Endodermal cell (in vitro differentiated cells): ENCODE measurements around the gene SLC24A3. TPM values are rescaled to one million over a fixed set of nuclear protein-coding genes. Genes with fewer than 3 reads are reported as not detected.

Source experiments
- DNase-seq: peaks from one replicate; pipeline ENCODE4 v3.0.0-alpha.2; 2017
- H3K27ac ChIP-seq: 2 replicates; pipeline ENCODE4 v1.5.1; 2013; ENCODE audit warnings: mild to moderate bottlenecking, low read depth, low read length, moderate library complexity
- H3K27me3 ChIP-seq: 2 replicates; pipeline ENCODE4 v1.6.1; 2013; ENCODE audit warnings: mild to moderate bottlenecking, low read length, moderate library complexity; ENCODE audit not compliant: insufficient read depth, control insufficient read depth, poor library complexity, severe bottlenecking
- H3K36me3 ChIP-seq: 2 replicates; pipeline ENCODE4 v1.7.0; 2013; ENCODE audit warnings: mild to moderate bottlenecking, low read length, moderate library complexity; ENCODE audit not compliant: control insufficient read depth, insufficient read depth
- H3K4me1 ChIP-seq: one replicate; pipeline ENCODE4 v1.7.0; 2013; ENCODE audit warnings: low read length; ENCODE audit not compliant: control insufficient read depth, insufficient read depth
- H3K4me3 ChIP-seq: 2 replicates; pipeline ENCODE4 v1.5.1; 2013; ENCODE audit warnings: mild to moderate bottlenecking, low read length, moderate library complexity
- H3K9ac ChIP-seq: 2 replicates; pipeline ENCODE4 v1.6.1; 2013; ENCODE audit warnings: mild to moderate bottlenecking, low read length, moderate library complexity; ENCODE audit not compliant: poor library complexity, severe bottlenecking; ENCODE audit errors: extremely low read depth
- H3K9me3 ChIP-seq: 2 replicates; pipeline ENCODE4 v1.6.1; 2013; ENCODE audit warnings: mild to moderate bottlenecking, low read length, moderate library complexity; ENCODE audit not compliant: control insufficient read depth
- H3K27ac Mint-ChIP-seq: 2 replicates; pipeline ENCODE4 v1.8.0; 2020; ENCODE audit warnings: mixed read lengths
- H3K27me3 Mint-ChIP-seq: 2 replicates; pipeline ENCODE4 v1.8.0; 2021; ENCODE audit warnings: mild to moderate bottlenecking, mixed read lengths; ENCODE audit not compliant: insufficient read depth
- H3K36me3 Mint-ChIP-seq: 2 replicates; pipeline ENCODE4 v1.8.0; 2020; ENCODE audit warnings: low read depth, mixed read lengths
- H3K4me1 Mint-ChIP-seq: 2 replicates; pipeline ENCODE4 v1.8.0; 2020; ENCODE audit warnings: mixed read lengths
- H3K4me3 Mint-ChIP-seq: 2 replicates; pipeline ENCODE4 v1.8.0; 2020; ENCODE audit warnings: mild to moderate bottlenecking, moderate library complexity, mixed read lengths
- H3K9me3 Mint-ChIP-seq: 2 replicates; pipeline ENCODE4 v1.8.0; 2020; ENCODE audit warnings: mild to moderate bottlenecking, mixed read lengths
- WGBS, 2 experiments: methylation state at CpG; one replicate each; pipeline versions ENCODE4 v1.1.5 to v1.1.7; 2013; ENCODE audit warnings: missing lambda C conversion rate in 2 of 2, mixed read lengths in 1 of 2; ENCODE audit not compliant: insufficient coverage in 1 of 2, insufficient read length in 1 of 2; 5-methylcytosine and 5-hydroxymethylcytosine counted together
- total RNA-seq, 2 donors: library from RNA; stranded (reverse); fragmentation: NEBNext Ultra II Directional in 1 of 2; extraction: Animal tissue kit (Norgen Biotek cat#: 25700) in 1 of 2; gene quantifications; 2 replicates in 1 of 2; 3 replicates in 1 of 2; pipeline ENCODE4 v1.2.1, GENCODE V29; 2021
- TF ChIP-seq, protein P1 (sequence below): fragments of 200-600 bp; sonication (generic); conservative IDR thresholded peaks from 2 replicates; pipeline ENCODE4 v1.5.0; 2021; ENCODE audit warnings: antibody characterized with exemption, mild to moderate bottlenecking

The SLC24A3 gene
- total RNA-seq, 2 donors from 2014 or later: 1.5 to 1.8 TPM

DNA sequence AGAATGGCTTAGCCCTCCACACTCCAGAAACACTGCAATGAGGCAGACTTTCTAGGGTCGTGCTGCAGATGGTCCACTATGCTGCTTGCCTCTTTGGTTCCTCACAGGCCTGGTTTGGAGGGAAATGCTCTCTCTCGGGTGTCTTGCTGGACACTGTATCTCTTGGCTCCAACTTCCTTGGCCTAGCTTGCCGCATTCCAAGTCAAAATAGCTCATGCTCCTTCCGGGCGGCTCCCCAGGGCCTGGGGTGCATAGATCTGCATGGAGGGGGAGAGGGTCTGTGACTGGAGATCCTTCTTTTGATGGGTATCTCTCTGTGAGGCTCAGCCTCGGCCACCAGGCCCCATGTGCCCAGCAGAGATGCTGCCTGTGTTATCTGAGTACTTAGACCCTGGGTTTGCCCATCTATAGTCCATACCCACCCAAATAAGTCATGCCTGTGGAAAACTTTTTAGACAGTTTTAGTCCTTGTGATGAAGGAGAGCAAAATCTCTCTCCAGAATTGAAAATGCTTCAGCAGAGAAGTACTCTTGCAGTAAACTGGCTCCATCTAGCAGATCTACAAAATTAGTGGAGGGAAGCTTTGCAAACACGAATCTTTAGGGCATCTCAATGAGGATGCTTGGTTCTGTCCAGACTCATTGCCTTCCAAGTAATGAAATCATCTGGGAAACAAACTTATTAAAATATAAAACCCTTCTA, 281.5 kb downstream of the SLC24A3 start:
- Histone ChIP-seq H3K27ac (no peak overlapping the region), H3K27me3 (no peaks in the 10 kb centered on the region), H3K9me3 (no peaks in the 10 kb centered on the region), H3K9ac (no peak overlapping the region), H3K4me3 (no peak overlapping the region), H3K36me3 (no peaks in the 10 kb centered on the region), H3K4me1 (no peaks in the 10 kb centered on the region)
- 88 to 100% methylated on average over 2 to 7 of the region's 7 CpGs for WGBS, 2 experiments
- H3K27ac Mint-ChIP-seq: no peak overlapping the region
- no peaks in the 10 kb centered on the region for H3K36me3 Mint-ChIP-seq
- H3K4me3 Mint-ChIP-seq: no peak overlapping the region
- TF ChIP-seq, protein P1, sequence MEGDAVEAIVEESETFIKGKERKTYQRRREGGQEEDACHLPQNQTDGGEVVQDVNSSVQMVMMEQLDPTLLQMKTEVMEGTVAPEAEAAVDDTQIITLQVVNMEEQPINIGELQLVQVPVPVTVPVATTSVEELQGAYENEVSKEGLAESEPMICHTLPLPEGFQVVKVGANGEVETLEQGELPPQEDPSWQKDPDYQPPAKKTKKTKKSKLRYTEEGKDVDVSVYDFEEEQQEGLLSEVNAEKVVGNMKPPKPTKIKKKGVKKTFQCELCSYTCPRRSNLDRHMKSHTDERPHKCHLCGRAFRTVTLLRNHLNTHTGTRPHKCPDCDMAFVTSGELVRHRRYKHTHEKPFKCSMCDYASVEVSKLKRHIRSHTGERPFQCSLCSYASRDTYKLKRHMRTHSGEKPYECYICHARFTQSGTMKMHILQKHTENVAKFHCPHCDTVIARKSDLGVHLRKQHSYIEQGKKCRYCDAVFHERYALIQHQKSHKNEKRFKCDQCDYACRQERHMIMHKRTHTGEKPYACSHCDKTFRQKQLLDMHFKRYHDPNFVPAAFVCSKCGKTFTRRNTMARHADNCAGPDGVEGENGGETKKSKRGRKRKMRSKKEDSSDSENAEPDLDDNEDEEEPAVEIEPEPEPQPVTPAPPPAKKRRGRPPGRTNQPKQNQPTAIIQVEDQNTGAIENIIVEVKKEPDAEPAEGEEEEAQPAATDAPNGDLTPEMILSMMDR: no peak
- H3K9me3 Mint-ChIP-seq: no peaks in the 10 kb centered on the region
- no peak for DNase-seq
- peaks cover 8% of the 10 kb centered on the region for H3K27me3 Mint-ChIP-seq
- H3K4me1 Mint-ChIP-seq: no peaks in the 10 kb centered on the region

DNA sequence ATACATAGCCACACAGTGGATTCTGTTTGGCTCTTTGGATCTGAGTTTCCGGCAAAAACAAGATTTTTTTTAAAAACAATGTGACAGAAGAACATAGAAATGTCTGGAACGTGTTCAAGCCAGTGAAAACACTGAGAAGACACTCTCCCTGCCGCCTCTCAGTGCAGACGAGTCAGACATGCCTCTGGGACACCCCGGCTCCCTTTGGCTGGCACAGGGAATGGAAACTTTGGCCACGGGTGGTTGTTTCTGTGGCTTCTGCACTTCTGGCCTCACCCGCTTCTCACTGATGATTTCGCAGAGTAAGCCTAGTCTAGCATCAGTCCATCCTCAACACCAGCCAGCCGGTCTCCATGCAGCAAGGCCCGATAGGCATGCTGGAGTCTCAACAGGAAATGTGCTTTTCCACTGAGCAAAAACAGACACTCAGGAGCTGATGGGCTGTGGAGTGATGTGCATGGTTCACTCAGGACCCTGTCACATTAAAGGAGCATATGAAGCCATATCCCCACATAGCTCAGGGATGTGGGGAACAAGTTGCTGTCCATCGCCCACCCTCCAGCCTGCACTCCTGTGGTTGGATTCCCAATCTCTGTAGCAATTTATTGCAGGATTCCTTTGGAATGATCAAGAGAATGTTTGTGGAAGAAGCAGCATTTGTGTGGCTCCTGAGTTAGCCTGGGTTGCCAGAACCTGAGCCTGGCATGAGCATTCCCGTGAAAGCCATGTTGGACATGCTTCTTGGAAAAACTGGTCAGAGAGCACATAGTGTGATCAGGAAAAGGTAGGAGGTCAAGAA, 283.7 kb downstream of the SLC24A3 start:
- no peaks in the 10 kb centered on the region for H3K36me3 ChIP-seq
- Mint-ChIP-seq H3K4me1 (no peaks in the 10 kb centered on the region), H3K9me3 (no peaks in the 10 kb centered on the region), H3K36me3 (no peaks in the 10 kb centered on the region), H3K27ac (no peak overlapping the region), H3K27me3 (peaks cover 6% of the 10 kb centered on the region), H3K4me3 (no peak overlapping the region)
- H3K27me3 ChIP-seq: no peaks in the 10 kb centered on the region
- TF ChIP-seq, protein P1: no peak
- H3K4me1 ChIP-seq: no peaks in the 10 kb centered on the region
- DNase-seq: no peak
- no peak overlapping the region for H3K4me3 ChIP-seq
- 92 to 96% methylated on average over 7 to 12 of the region's 12 CpGs for WGBS, 2 experiments
- no peak overlapping the region for H3K27ac ChIP-seq
- no peaks in the 10 kb centered on the region for H3K9me3 ChIP-seq
- H3K9ac ChIP-seq: no peak overlapping the region

DNA sequence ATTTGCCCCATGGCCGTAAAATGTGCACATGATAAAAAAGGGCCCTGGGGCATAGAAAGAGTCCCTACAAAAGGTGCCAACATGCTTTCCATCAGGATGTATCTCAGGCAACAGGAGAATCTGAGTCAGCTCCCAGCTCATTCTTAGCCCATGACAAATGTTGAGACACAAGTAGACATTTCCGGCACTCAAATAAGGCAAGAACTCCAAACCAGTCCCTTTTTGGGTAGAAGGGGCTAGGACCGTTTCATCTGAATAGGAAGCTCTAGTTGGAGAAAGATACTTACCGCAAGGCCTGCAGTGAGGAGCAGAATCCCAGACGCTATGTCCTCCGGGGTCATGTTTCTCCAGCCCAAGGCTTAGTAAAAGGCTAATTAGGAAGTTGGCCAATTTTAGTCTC, 284.6 kb downstream of the SLC24A3 start:
- Histone ChIP-seq H3K9me3 (no peaks in the 10 kb centered on the region), H3K27ac (no peak overlapping the region), H3K4me3 (no peak overlapping the region), H3K4me1 (no peaks in the 10 kb centered on the region), H3K9ac (no peak overlapping the region), H3K27me3 (no peaks in the 10 kb centered on the region), H3K36me3 (no peaks in the 10 kb centered on the region)
- TF ChIP-seq, protein P1: no peak
- H3K27me3 Mint-ChIP-seq: peaks cover 6% of the 10 kb centered on the region
- H3K36me3 Mint-ChIP-seq: no peaks in the 10 kb centered on the region
- no peak overlapping the region for H3K27ac Mint-ChIP-seq
- 88 to 91% methylated on average over 5 to 6 of the region's 6 CpGs for WGBS, 2 experiments
- no peak overlapping the region for H3K4me3 Mint-ChIP-seq
- DNase-seq: no peak
- H3K9me3 Mint-ChIP-seq: no peaks in the 10 kb centered on the region
- no peaks in the 10 kb centered on the region for H3K4me1 Mint-ChIP-seq
